ENCODE results near the gene ERC2.

DNA sequence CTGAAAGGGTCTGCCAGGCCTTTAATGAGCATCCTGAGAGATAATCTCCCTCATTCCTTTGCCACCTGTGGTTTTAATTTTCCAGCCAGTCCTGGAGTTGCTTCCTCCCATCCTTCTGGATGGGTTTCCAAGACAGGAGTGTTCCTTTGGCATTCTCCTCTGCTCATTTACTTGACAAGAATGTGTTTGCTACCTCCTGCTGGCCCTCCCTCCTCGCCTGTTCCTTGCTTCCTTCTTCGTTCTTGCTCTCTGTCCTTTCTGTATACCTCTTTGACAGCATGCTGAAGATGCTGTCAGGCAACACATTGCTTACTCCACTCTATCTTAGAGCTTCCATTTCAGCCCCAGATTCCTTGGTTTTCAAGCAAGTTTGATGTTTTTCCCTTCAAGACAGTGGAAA lies 46.0 kb downstream of the ERC2 start:
- TF ChIP-seq, protein P1, sequence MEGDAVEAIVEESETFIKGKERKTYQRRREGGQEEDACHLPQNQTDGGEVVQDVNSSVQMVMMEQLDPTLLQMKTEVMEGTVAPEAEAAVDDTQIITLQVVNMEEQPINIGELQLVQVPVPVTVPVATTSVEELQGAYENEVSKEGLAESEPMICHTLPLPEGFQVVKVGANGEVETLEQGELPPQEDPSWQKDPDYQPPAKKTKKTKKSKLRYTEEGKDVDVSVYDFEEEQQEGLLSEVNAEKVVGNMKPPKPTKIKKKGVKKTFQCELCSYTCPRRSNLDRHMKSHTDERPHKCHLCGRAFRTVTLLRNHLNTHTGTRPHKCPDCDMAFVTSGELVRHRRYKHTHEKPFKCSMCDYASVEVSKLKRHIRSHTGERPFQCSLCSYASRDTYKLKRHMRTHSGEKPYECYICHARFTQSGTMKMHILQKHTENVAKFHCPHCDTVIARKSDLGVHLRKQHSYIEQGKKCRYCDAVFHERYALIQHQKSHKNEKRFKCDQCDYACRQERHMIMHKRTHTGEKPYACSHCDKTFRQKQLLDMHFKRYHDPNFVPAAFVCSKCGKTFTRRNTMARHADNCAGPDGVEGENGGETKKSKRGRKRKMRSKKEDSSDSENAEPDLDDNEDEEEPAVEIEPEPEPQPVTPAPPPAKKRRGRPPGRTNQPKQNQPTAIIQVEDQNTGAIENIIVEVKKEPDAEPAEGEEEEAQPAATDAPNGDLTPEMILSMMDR (conservative IDR thresholded peaks at IDR 0.05; ENCODE audit: low read depth, low read length), result no peak
- no peak for TF ChIP-seq EZH2 (IDR thresholded peaks at IDR 0.05; ENCODE audit: low read length, unreplicated experiment)
- TF ChIP-seq EZH2phosphoT487 (IDR thresholded peaks at IDR 0.05; ENCODE audit: borderline replicate concordance, low read length), result no peak

Data from PC-3 (cell line).